ENCODE data around the gene HAUS1. TPM values are rescaled to one million over a fixed set of nuclear protein-coding genes. Genes with fewer than 3 reads are reported as not detected.
"Not testable (repeated sequence)": the region's sequence is repeated elsewhere in the genome, so short reads cannot be mapped to it uniquely, and the experiment has no call there.

The HAUS1 gene
- total RNA-seq, 1 donor from 2014 or later = 18.7 TPM

DNA sequence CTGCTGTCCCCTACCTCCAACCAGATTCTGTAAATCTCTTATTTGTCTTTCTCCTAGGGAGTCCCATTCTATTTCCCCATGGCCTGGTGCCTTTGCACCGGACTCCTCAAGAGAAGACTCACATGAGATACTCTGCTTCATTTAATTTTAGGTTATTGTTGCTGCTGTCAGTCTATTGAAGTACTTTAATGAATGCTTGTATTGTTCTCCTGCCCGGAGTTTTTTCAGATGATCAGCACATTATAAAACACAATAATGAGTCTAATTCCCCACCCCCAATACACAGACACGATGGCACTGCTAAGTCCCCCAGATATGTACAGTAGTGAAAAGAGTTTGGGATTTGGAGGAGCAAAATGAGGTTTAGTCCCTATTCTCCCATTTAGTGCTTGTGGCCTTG is 58.9 kb downstream of the HAUS1 start:
- FAIRE-seq (no peak), DNase-seq (ENCODE audit: low read depth) (no peak)
- Histone ChIP-seq H3K27me3 (ENCODE audit: control insufficient read depth, insufficient read depth, low read length) (no peaks in the 10 kb centered on the region), H3K36me3 (ENCODE audit: control insufficient read depth, insufficient read depth, low read length) (no peaks in the 10 kb centered on the region), H3K4me3 (ENCODE audit: low read depth, low read length) (no peak overlapping the region)
- TF ChIP-seq, protein P1, sequence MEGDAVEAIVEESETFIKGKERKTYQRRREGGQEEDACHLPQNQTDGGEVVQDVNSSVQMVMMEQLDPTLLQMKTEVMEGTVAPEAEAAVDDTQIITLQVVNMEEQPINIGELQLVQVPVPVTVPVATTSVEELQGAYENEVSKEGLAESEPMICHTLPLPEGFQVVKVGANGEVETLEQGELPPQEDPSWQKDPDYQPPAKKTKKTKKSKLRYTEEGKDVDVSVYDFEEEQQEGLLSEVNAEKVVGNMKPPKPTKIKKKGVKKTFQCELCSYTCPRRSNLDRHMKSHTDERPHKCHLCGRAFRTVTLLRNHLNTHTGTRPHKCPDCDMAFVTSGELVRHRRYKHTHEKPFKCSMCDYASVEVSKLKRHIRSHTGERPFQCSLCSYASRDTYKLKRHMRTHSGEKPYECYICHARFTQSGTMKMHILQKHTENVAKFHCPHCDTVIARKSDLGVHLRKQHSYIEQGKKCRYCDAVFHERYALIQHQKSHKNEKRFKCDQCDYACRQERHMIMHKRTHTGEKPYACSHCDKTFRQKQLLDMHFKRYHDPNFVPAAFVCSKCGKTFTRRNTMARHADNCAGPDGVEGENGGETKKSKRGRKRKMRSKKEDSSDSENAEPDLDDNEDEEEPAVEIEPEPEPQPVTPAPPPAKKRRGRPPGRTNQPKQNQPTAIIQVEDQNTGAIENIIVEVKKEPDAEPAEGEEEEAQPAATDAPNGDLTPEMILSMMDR (IDR thresholded peaks at IDR 0.05; ENCODE audit: insufficient read depth, low read length, severe bottlenecking) = no peak

DNA sequence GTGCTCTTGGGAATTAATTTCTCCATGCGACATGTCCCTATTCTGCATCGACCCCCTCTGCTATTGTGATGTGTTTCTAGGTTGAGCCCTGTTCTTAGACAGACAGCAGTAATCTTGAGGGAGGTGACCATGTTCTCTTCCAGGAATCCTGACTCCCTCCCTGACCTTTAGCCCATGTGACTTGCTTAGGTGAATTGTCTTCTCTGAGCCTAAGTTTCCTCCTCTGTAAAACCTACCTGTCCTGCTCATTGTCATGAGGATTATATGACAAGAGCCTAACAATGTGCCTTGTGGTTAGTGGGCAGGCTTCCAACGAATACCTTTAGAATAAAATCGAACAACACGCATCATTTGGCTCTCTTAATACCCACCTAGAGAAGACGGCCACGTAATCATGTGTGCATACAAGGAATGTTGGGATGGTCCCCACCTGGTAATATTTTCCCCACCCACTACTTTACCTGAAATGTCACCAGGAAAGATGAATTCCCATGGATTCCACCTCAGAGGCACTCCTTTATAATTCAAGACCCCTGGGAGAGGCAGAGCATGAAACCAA is 59.8 kb downstream of the HAUS1 start:
- TF ChIP-seq, protein P1 (IDR thresholded peaks at IDR 0.05; ENCODE audit: insufficient read depth, low read length, severe bottlenecking) = no peak
- no peak overlapping the region for H3K4me3 ChIP-seq (ENCODE audit: low read depth, low read length)
- H3K27me3 ChIP-seq (ENCODE audit: control insufficient read depth, insufficient read depth, low read length) = no peaks in the 10 kb centered on the region
- FAIRE-seq (peak; percentile 62), DNase-seq (ENCODE audit: low read depth) (no peak)
- no peaks in the 10 kb centered on the region for H3K36me3 ChIP-seq (ENCODE audit: control insufficient read depth, insufficient read depth, low read length)

- not testable (repeated sequence) for H3K36me3 ChIP-seq (ENCODE audit: control insufficient read depth, insufficient read depth, low read length); H3K27me3 ChIP-seq (ENCODE audit: control insufficient read depth, insufficient read depth, low read length); H3K4me3 ChIP-seq (ENCODE audit: low read depth, low read length); DNase-seq (ENCODE audit: low read depth)
- peak; percentile 36 for FAIRE-seq
These were observed 60.3 kb downstream of the HAUS1 start for GRCh38 chr18:46164502-46164901.

DNA sequence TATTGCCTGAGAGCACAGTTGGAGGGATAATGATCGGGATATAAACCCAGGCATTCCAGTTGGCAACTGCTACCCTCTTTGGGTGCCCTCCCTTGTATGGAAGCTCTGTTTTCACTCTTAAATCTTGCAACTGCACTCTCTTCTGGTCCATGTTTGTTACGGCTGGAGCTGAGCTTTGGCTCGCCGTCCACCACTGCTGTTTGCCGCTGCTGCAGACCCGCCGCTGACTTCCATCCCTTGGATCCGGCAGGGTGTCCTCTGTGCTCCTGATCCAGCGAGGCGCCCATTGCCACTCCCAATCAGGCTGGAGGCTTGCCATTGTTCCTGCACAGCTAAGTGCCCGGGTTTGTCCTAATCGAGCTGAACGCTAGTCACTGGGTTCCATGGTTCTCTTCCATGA is 60.7 kb downstream of the HAUS1 start:
- DNase-seq (ENCODE audit: low read depth) (no peak), FAIRE-seq (no peak)
- no peaks in the 10 kb centered on the region for H3K27me3 ChIP-seq (ENCODE audit: control insufficient read depth, insufficient read depth, low read length)
- no peak overlapping the region for H3K4me3 ChIP-seq (ENCODE audit: low read depth, low read length)
- H3K36me3 ChIP-seq (ENCODE audit: control insufficient read depth, insufficient read depth, low read length) = no peaks in the 10 kb centered on the region
- TF ChIP-seq, protein P1 (IDR thresholded peaks at IDR 0.05; ENCODE audit: insufficient read depth, low read length, severe bottlenecking) = no peak

DNA sequence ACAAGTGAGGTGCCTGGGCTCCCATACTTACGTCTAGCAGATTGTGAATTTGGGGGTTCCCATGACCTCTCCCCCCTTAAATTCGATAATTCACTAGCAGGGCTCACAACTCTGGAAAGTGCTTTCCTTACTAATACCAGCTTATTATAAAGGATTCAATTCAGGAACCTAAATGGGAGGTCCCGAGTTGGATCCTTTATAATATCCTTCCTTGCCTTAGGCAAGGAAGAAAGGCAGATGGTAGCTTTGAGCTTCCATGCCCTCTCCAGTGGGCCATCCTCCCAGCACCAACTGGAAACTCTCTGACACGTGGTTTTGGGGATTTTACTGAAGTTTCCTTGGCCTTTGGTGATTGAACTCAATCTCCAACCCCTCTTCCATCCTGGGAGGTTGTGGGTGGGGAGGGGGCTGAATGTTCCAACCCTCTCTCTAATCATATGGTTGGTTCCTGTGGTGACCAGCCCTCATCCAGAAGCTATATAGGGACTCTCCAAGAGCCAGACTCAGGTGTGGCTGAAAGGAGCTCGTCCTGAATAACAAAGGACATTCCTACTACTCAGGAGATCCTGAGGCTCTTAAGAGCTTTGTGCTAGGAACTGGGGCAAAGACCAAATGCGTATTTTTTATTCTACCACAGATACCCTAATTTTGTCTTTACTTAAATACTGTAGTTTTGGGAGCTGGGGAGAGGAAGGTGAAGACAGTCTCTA is 62.2 kb downstream of the HAUS1 start:
- no peak for FAIRE-seq
- DNase-seq (ENCODE audit: low read depth) = no peak
- H3K4me3 ChIP-seq (ENCODE audit: low read depth, low read length) = no peak overlapping the region
- no peaks in the 10 kb centered on the region for H3K36me3 ChIP-seq (ENCODE audit: control insufficient read depth, insufficient read depth, low read length)
- TF ChIP-seq, protein P1 (IDR thresholded peaks at IDR 0.05; ENCODE audit: insufficient read depth, low read length, severe bottlenecking) = no peak
- no peaks in the 10 kb centered on the region for H3K27me3 ChIP-seq (ENCODE audit: control insufficient read depth, insufficient read depth, low read length)

DNA sequence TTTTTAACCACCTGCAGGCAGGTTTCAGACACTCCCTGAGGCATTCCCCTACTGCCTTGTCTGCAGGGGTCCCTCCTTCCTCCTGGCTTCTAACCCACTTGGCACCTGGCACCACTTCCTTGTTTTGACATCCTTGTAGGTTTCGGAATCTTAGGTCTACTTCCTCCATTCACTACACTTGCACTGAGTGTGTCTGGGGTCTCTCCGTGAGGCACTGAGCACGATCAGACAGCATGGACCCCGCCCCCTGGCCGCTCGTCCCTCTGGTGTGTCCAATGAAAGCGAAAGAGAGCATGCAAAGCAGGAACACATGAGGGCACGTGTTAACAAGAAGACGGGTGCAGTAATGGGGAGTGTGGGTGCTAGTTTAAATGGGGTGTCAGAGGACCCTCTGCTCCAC is 63.8 kb downstream of the HAUS1 start:
- TF ChIP-seq, protein P1 (IDR thresholded peaks at IDR 0.05; ENCODE audit: insufficient read depth, low read length, severe bottlenecking) = no peak
- DNase-seq (ENCODE audit: low read depth) (no peak), FAIRE-seq (peak; percentile 70)
- Histone ChIP-seq H3K36me3 (ENCODE audit: control insufficient read depth, insufficient read depth, low read length) (no peaks in the 10 kb centered on the region), H3K4me3 (ENCODE audit: low read depth, low read length) (no peak overlapping the region), H3K27me3 (ENCODE audit: control insufficient read depth, insufficient read depth, low read length) (no peaks in the 10 kb centered on the region)

All from bronchial epithelial cell (primary cell).